Left colon (tissue), 2 donors: Measurements from ENCODE around the gene ATOX1. TPM values are rescaled to one million over a fixed set of nuclear protein-coding genes. Genes with fewer than 3 reads are reported as not detected.
A peak's percentile ranks its signal among the peaks of the same experiment; 100 is the strongest.

Experiments used
- ATAC-seq: fragments of 200-7000 bp; cut with Tn5 transposase; one replicate; pipeline ENCODE4 v1.9.1; 2020; ENCODE audit warnings: mild to moderate bottlenecking, moderate library complexity
- DNase-seq, 2 donors: peaks; one replicate each; pipeline ENCODE4 v3.0.0-alpha.2; 2020
- intact Hi-C, 2 donors: fragments of 100-400 bp; cut with DNase I in 1 of 2; cut with micrococcal nuclease in 1 of 2; formaldehyde crosslinking; loops; one replicate each; pipeline versions ENCODE4 v1.11.2 to v1.14.0; 2022; cut with DNase I, micrococcal nuclease
- total RNA-seq, 2 donors: library from RNA; stranded (reverse); fragmentation: NEBNext Ultra II Directional; extraction: Animal tissue kit (Norgen Biotek cat#: 25700); gene quantifications; one replicate each; pipeline ENCODE4 v1.2.1, GENCODE V29; 2021
- donor health status: DM: no; HTN: no; CAD: no.
- donor health status: DM: yes; HTN: yes; CAD: no.

ATOX1 gene
- total RNA-seq, 2 donors from 2014 or later = 48.7 to 49.2 TPM

GRCh38 chr5:151772029-151772845 lies 13.8 kb upstream of the ATOX1 start:
- ATAC-seq (peak; percentile 28), DNase-seq (peak; percentile 51 to 65)
- intact Hi-C loops = no loop called here

GRCh38 chr5:151771259-151772028 lies 13.0 kb upstream of the ATOX1 start, which contains the start of gene G3BP1:
Gene G3BP1 (plus strand): TSS chr5:151771954. CDS start chr5:151786621, 14,667 bp downstream.
- intact Hi-C loops = no loop called here
- ATAC-seq = peak; percentile 83
- DNase-seq = peak; percentile 100

GRCh38 chr5:151770383-151771258 lies 12.2 kb upstream of the ATOX1 start:
- intact Hi-C loops = no loop called here
- ATAC-seq (peak; percentile 29), DNase-seq (peak; percentile 72)

GRCh38 chr5:151766975-151767374 lies 8.5 kb upstream of the ATOX1 start:
- DNase-seq (no peak), ATAC-seq (no peak)
- intact Hi-C loops = no loop called here

- ATAC-seq = no peak
- no peak for DNase-seq
- intact Hi-C loops = no loop called here
Observed at GRCh38 chr5:151764801-151765200, 6.4 kb upstream of the ATOX1 start.

- ATAC-seq (peak; percentile 57), DNase-seq (no peak)
- intact Hi-C loops = no loop called here
Observed at GRCh38 chr5:151758141-151758429, 346 bp downstream of the ATOX1 start.

GRCh38 chr5:151757233-151758140 lies 944 bp downstream of the ATOX1 start:
- DNase-seq (no peak), ATAC-seq (peak; percentile 26)
- intact Hi-C loops = no loop called here

GRCh38 chr5:151755383-151755782 lies 3.0 kb downstream of the ATOX1 start:
- ATAC-seq = no peak
- no peak for DNase-seq
- intact Hi-C loops = no loop called here

GRCh38 chr5:151751593-151751992 lies 6.8 kb downstream of the ATOX1 start:
- intact Hi-C loops = no loop called here
- DNase-seq = no peak
- ATAC-seq = no peak

- ATAC-seq (no peak), DNase-seq (no peak)
- intact Hi-C loops = no loop called here
Observed at GRCh38 chr5:151751091-151751490, 7.3 kb downstream of the ATOX1 start.

GRCh38 chr5:151750121-151750520 lies 8.3 kb downstream of the ATOX1 start:
- no peak for ATAC-seq
- DNase-seq = no peak
- intact Hi-C loops = no loop called here

GRCh38 chr5:151745071-151745705 lies 13.2 kb downstream of the ATOX1 start:
- ATAC-seq (no peak), DNase-seq (peak; percentile 18 to 50)
- intact Hi-C loops = no loop called here

GRCh38 chr5:151743530-151743929 lies 14.9 kb downstream of the ATOX1 start:
- intact Hi-C loops = no loop called here
- DNase-seq (no peak), ATAC-seq (no peak)

GRCh38 chr5:151742870-151743294 lies 15.5 kb downstream of the ATOX1 start:
- intact Hi-C loops = no loop called here
- DNase-seq (peak in 1 of 2 donors; percentile 30), ATAC-seq (peak; percentile 81)

GRCh38 chr5:151741678-151742423 lies 16.6 kb downstream of the ATOX1 start:
- ATAC-seq (no peak), DNase-seq (no peak)
- intact Hi-C loops = no loop called here

GRCh38 chr5:151740958-151741373 lies 17.5 kb downstream of the ATOX1 start:
- ATAC-seq (peak; percentile 16), DNase-seq (no peak)
- intact Hi-C loops = loop anchor here in 1 of 2 donors (1.0 kb wide), 1 partner anchor 83 kb away; no protein-coding TSS in a partner anchor
